HG03342 (cell line): ENCODE data around the gene GPR180.
A peak's percentile ranks its signal among the peaks of the same experiment; 100 is the strongest.

Source experiments
- ATAC-seq: cut with Tn5 transposase; IDR thresholded peaks from one replicate; pipeline ENCODE4 v1.9.1; 2021; ENCODE audit warnings: mild to moderate bottlenecking, moderate library complexity; ENCODE audit not compliant: unreplicated experiment

GPR180 gene

GRCh38 chr13:94640721-94641120 is 39.1 kb downstream of the GPR180 start:
- ATAC-seq = no peak

- no peak for ATAC-seq
Observed at GRCh38 chr13:94641409-94641941, 39.8 kb downstream of the GPR180 start.

- ATAC-seq = no peak
Observed at GRCh38 chr13:94646904-94647303, 45.2 kb downstream of the GPR180 start.

- ATAC-seq = no peak
Observed at GRCh38 chr13:94656176-94656575, 54.5 kb downstream of the GPR180 start.

- ATAC-seq = peak; percentile 61
Observed at GRCh38 chr13:94656766-94657165, 55.1 kb downstream of the GPR180 start.

- peak; percentile 14 for ATAC-seq
Observed at GRCh38 chr13:94657167-94657566, 55.5 kb downstream of the GPR180 start.

GRCh38 chr13:94658926-94659597 is 57.4 kb downstream of the GPR180 start:
- no peak for ATAC-seq

GRCh38 chr13:94659598-94659946 is 57.9 kb downstream of the GPR180 start:
- no peak for ATAC-seq

- ATAC-seq = no peak
Observed at GRCh38 chr13:94660695-94661326, 59.2 kb downstream of the GPR180 start.

- ATAC-seq = no peak
Observed at GRCh38 chr13:94661406-94661805, 59.7 kb downstream of the GPR180 start.

- no peak for ATAC-seq
Observed at GRCh38 chr13:94662274-94662945, 60.8 kb downstream of the GPR180 start.

- no peak for ATAC-seq
Observed at GRCh38 chr13:94664889-94665288, 63.2 kb downstream of the GPR180 start.

GRCh38 chr13:94666065-94666464 is 64.4 kb downstream of the GPR180 start:
- ATAC-seq = no peak

- no peak for ATAC-seq
Observed at GRCh38 chr13:94667190-94667589, 65.5 kb downstream of the GPR180 start.

- no peak for ATAC-seq
Observed at GRCh38 chr13:94672400-94672799, 70.7 kb downstream of the GPR180 start.

- no peak for ATAC-seq
Observed at GRCh38 chr13:94673851-94674250, 72.2 kb downstream of the GPR180 start.

GRCh38 chr13:94674609-94675348 is 73.1 kb downstream of the GPR180 start:
- ATAC-seq = peak; percentile 79

- no peak for ATAC-seq
Observed at GRCh38 chr13:94677799-94678198, 76.1 kb downstream of the GPR180 start.

GRCh38 chr13:94678845-94679244 is 77.2 kb downstream of the GPR180 start:
- ATAC-seq = no peak

GRCh38 chr13:94679614-94680013 is 78.0 kb downstream of the GPR180 start:
- no peak for ATAC-seq

- no peak for ATAC-seq
Observed at GRCh38 chr13:94682229-94682628, 80.6 kb downstream of the GPR180 start.
